ENCODE results near the gene NPC1.

NPC1 gene

GRCh38 chr18:23570912-23571504 is 15.3 kb downstream of the NPC1 start:
- Histone ChIP-seq H3K4me1 (peaks cover 25% of the 10 kb centered on the region), H3K36me3 (ENCODE audit: control insufficient read depth, insufficient read depth, low read length) (no peaks in the 10 kb centered on the region), H3K4me2 (ENCODE audit: low read length) (no peak overlapping the region), H3K9me3 (ENCODE audit: control insufficient read depth, low read length) (no peaks in the 10 kb centered on the region), H3K4me3 (ENCODE audit: low read depth, low read length) (no peak overlapping the region), H3K27ac (no peak overlapping the region), H3K9ac (no peak overlapping the region), H3K79me2 (peaks cover 21% of the 10 kb centered on the region), H3K27me3 (ENCODE audit: control insufficient read depth, insufficient read depth, low read length) (no peaks in the 10 kb centered on the region), H2AFZ (no peak overlapping the region)
- TF ChIP-seq CTCF (IDR thresholded peaks at IDR 0.05), result no peak

DNA sequence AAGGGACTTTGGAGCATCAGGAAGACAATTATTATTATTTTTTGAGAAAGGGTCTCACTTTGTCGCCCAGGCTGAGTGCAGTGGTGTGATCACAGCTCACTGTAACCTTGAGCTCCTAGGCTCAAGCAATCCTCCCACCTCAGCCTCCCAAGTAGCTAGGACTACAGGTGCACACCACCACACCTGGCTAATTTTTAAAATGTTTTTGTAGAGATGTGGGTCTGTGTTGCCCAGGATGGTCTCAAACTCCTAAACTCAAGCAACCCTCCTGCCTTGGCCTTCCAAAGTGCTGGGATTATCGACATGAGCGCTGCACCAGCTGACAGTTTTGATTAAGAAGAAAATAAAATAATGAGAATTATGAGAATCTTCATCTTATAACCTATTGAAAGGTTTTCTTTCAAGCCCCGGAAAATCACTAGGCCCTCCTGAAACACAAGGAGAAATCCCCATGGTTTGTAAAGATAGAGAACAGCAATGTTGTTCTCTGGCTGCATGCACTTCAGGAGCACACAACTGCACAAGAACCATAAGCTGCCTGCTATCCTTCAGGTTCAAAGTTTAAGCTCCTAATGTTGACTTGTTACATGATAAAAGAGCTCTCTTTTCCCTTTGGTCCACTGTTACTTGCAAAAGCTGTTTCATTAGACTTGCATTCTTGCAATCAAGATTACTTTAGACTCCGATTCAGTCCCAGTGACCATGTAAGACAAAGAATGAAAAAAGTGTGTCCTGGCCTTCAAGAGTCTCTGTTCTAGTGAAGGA is 16.8 kb downstream of the NPC1 start:
- H3K27ac ChIP-seq, result no peak overlapping the region
- H3K79me2 ChIP-seq, result peaks cover 14% of the 10 kb centered on the region
- no peaks in the 10 kb centered on the region for H3K9me3 ChIP-seq (ENCODE audit: control insufficient read depth, low read length)
- H3K9ac ChIP-seq, result no peak overlapping the region
- peaks cover 17% of the 10 kb centered on the region for H3K4me1 ChIP-seq
- no peak overlapping the region for H3K4me3 ChIP-seq (ENCODE audit: low read depth, low read length)
- no peaks in the 10 kb centered on the region for H3K27me3 ChIP-seq (ENCODE audit: control insufficient read depth, insufficient read depth, low read length)
- no peak for TF ChIP-seq CTCF (IDR thresholded peaks at IDR 0.05)
- H2AFZ ChIP-seq, result no peak overlapping the region
- H3K36me3 ChIP-seq (ENCODE audit: control insufficient read depth, insufficient read depth, low read length), result no peaks in the 10 kb centered on the region
- no peak overlapping the region for H3K4me2 ChIP-seq (ENCODE audit: low read length)

- Histone ChIP-seq H3K9ac (no peak overlapping the region), H3K4me3 (ENCODE audit: low read depth, low read length) (peak overlapping the region; percentile 6), H3K27me3 (ENCODE audit: control insufficient read depth, insufficient read depth, low read length) (no peaks in the 10 kb centered on the region), H3K36me3 (ENCODE audit: control insufficient read depth, insufficient read depth, low read length) (no peaks in the 10 kb centered on the region), H2AFZ (no peak overlapping the region), H3K79me2 (peaks cover 16% of the 10 kb centered on the region), H3K4me1 (peaks cover 10% of the 10 kb centered on the region), H3K4me2 (ENCODE audit: low read length) (no peak overlapping the region), H3K9me3 (ENCODE audit: control insufficient read depth, low read length) (no peaks in the 10 kb centered on the region), H3K27ac (peak overlapping the region; percentile 13)
- no peak for TF ChIP-seq CTCF (IDR thresholded peaks at IDR 0.05)
These were observed 17.8 kb downstream of the NPC1 start for GRCh38 chr18:23568281-23569138.

DNA sequence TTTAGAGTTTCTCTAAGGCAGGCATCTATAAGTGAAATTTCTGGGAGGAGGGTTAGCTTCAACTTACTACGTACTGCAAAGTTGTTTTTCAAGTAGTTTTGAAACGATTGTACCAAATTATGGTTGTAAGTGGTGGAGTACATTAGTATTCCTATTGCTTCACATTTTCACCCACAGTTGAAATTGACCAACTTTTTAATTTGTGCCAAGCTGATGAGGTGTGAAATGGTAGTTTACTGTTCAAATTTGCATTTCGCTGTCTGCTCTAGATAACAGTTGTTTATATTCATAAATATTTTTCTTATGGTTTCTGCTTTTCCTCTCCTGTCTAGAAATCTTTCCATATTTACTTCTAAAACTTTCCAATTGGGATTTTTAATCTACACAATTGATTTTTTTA is 18.6 kb downstream of the NPC1 start:
- TF ChIP-seq CTCF (IDR thresholded peaks at IDR 0.05), result no peak

More for the DNA sequence above, 18.6 kb downstream of the NPC1 start:
- Histone ChIP-seq H3K9me3 (ENCODE audit: control insufficient read depth, low read length) (no peaks in the 10 kb centered on the region), H3K4me2 (ENCODE audit: low read length) (no peak overlapping the region), H3K4me3 (ENCODE audit: low read depth, low read length) (no peak overlapping the region), H3K36me3 (ENCODE audit: control insufficient read depth, insufficient read depth, low read length) (no peaks in the 10 kb centered on the region), H2AFZ (no peak overlapping the region), H3K9ac (no peak overlapping the region), H3K27me3 (ENCODE audit: control insufficient read depth, insufficient read depth, low read length) (no peaks in the 10 kb centered on the region), H3K4me1 (peaks cover 2% of the 10 kb centered on the region), H3K79me2 (peaks cover 13% of the 10 kb centered on the region), H3K27ac (no peak overlapping the region)
